Measurements from ENCODE around the gene CALM3. TPM values are rescaled to one million over a fixed set of nuclear protein-coding genes. Genes with fewer than 3 reads are reported as not detected.

CALM3 gene
- total RNA-seq, 1 donor from 2014 or later = 373 TPM

GRCh38 chr19:46633130-46633529 is 32.0 kb downstream of the CALM3 start:
- Mint-ChIP-seq H3K4me1 (peaks cover 37% of the 10 kb centered on the region), H3K27me3 (ENCODE audit: insufficient read depth, low read depth) (peaks cover 20% of the 10 kb centered on the region), H3K36me3 (no peaks in the 10 kb centered on the region), H3K9me3 (no peaks in the 10 kb centered on the region), H3K4me3 (peak overlapping the region; percentile 76), H3K27ac (peak overlapping the region; percentile 29)
- no peak overlapping the region for H3K9ac ChIP-seq
- H3F3A ChIP-seq (ENCODE audit: low read depth) = peaks cover 13% of the 10 kb centered on the region
- H3K4me2 ChIP-seq = no peak overlapping the region
- H3K79me2 ChIP-seq (ENCODE audit: low read depth) = no peaks in the 10 kb centered on the region
- H3K4me3 ChIP-seq = no peak overlapping the region
- peaks cover 3% of the 10 kb centered on the region for H4K20me1 ChIP-seq (ENCODE audit: low read depth)
- H3K27ac ChIP-seq = no peak overlapping the region
- H2AFZ ChIP-seq (replicated peaks) = no peak overlapping the region
- H3K9me3 ChIP-seq (ENCODE audit: low read depth) = no peaks in the 10 kb centered on the region
- no peak for DNase-seq (ENCODE audit: low spot score)
- peaks cover 64% of the 10 kb centered on the region for H3K27me3 ChIP-seq
- H3K36me3 ChIP-seq = no peaks in the 10 kb centered on the region
- TF ChIP-seq, protein P1, sequence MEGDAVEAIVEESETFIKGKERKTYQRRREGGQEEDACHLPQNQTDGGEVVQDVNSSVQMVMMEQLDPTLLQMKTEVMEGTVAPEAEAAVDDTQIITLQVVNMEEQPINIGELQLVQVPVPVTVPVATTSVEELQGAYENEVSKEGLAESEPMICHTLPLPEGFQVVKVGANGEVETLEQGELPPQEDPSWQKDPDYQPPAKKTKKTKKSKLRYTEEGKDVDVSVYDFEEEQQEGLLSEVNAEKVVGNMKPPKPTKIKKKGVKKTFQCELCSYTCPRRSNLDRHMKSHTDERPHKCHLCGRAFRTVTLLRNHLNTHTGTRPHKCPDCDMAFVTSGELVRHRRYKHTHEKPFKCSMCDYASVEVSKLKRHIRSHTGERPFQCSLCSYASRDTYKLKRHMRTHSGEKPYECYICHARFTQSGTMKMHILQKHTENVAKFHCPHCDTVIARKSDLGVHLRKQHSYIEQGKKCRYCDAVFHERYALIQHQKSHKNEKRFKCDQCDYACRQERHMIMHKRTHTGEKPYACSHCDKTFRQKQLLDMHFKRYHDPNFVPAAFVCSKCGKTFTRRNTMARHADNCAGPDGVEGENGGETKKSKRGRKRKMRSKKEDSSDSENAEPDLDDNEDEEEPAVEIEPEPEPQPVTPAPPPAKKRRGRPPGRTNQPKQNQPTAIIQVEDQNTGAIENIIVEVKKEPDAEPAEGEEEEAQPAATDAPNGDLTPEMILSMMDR (IDR thresholded peaks at IDR 0.05) = no peak
- no peak for TF ChIP-seq EZH2phosphoT487 (IDR thresholded peaks at IDR 0.05)
- no peak for TF ChIP-seq EZH2 (IDR thresholded peaks at IDR 0.05)
- peaks cover 21% of the 10 kb centered on the region for H3K4me1 ChIP-seq

GRCh38 chr19:46634045-46634655 is 33.0 kb downstream of the CALM3 start:
- Mint-ChIP-seq H3K9me3 (no peaks in the 10 kb centered on the region), H3K4me1 (peaks cover 37% of the 10 kb centered on the region), H3K4me3 (peak overlapping the region; percentile 81), H3K27me3 (ENCODE audit: insufficient read depth, low read depth) (peaks cover 16% of the 10 kb centered on the region), H3K27ac (no peak overlapping the region), H3K36me3 (no peaks in the 10 kb centered on the region)
- H3K9me3 ChIP-seq (ENCODE audit: low read depth) = no peaks in the 10 kb centered on the region
- TF ChIP-seq EZH2phosphoT487 (IDR thresholded peaks at IDR 0.05) (no peak), EZH2 (IDR thresholded peaks at IDR 0.05) (peak; percentile 32)
- TF ChIP-seq, protein P1 (IDR thresholded peaks at IDR 0.05) = no peak
- no peaks in the 10 kb centered on the region for H3K79me2 ChIP-seq (ENCODE audit: low read depth)
- peak overlapping the region; percentile 88 for H3K4me2 ChIP-seq
- H3K9ac ChIP-seq = no peak overlapping the region
- peaks cover 3% of the 10 kb centered on the region for H4K20me1 ChIP-seq (ENCODE audit: low read depth)
- no peak overlapping the region for H3K27ac ChIP-seq
- peak; percentile 95 for DNase-seq (ENCODE audit: low spot score)
- peaks cover 68% of the 10 kb centered on the region for H3K27me3 ChIP-seq
- peaks cover 21% of the 10 kb centered on the region for H3K4me1 ChIP-seq
- no peak overlapping the region for H2AFZ ChIP-seq (replicated peaks)
- H3F3A ChIP-seq (ENCODE audit: low read depth) = peaks cover 13% of the 10 kb centered on the region
- peak overlapping the region; percentile 68 for H3K4me3 ChIP-seq
- no peaks in the 10 kb centered on the region for H3K36me3 ChIP-seq

DNA sequence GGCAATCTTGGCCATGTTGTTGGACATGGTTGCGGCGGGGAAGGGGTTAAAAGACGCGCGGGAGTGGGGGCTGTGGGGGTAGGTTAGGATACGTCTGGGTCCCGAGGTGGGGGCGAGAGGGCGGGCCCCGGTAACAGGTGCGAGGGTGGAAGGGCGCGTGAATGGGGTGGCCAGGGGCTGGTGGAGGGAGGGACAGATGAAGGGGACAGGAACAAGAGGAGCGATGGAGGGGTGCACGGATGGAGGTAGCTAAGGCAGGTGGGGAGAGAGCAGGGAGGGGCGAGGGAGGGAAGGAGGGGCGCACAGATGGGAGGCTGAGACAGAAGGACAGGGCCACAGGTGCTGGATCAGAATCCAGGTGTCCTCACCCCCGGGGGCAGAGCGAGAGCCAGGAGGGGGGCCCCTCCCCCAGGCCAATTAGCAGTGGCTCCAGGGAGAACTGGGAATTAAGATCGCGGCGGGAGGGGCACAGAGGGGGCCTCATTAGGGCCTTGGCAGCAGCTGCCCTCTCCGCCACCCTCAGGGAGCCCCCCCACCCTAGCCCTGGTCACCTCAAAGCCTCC is 33.6 kb downstream of the CALM3 start:
- no peak overlapping the region for H3K9ac ChIP-seq
- Mint-ChIP-seq H3K4me3 (peak overlapping the region; percentile 81), H3K9me3 (no peaks in the 10 kb centered on the region), H3K27ac (no peak overlapping the region), H3K4me1 (peaks cover 36% of the 10 kb centered on the region), H3K27me3 (ENCODE audit: insufficient read depth, low read depth) (peaks cover 15% of the 10 kb centered on the region), H3K36me3 (no peaks in the 10 kb centered on the region)
- H4K20me1 ChIP-seq (ENCODE audit: low read depth) = peaks cover 3% of the 10 kb centered on the region
- H3K9me3 ChIP-seq (ENCODE audit: low read depth) = no peaks in the 10 kb centered on the region
- H3F3A ChIP-seq (ENCODE audit: low read depth) = peaks cover 18% of the 10 kb centered on the region
- no peaks in the 10 kb centered on the region for H3K36me3 ChIP-seq
- H3K4me1 ChIP-seq = peaks cover 21% of the 10 kb centered on the region
- peaks cover 73% of the 10 kb centered on the region for H3K27me3 ChIP-seq
- no peak overlapping the region for H3K27ac ChIP-seq
- no peaks in the 10 kb centered on the region for H3K79me2 ChIP-seq (ENCODE audit: low read depth)
- H2AFZ ChIP-seq (replicated peaks) = no peak overlapping the region
- H3K4me3 ChIP-seq = peak overlapping the region; percentile 68
- TF ChIP-seq EZH2phosphoT487 (IDR thresholded peaks at IDR 0.05) = no peak
- no peak for TF ChIP-seq EZH2 (IDR thresholded peaks at IDR 0.05)
- peak overlapping the region; percentile 88 for H3K4me2 ChIP-seq
- DNase-seq (ENCODE audit: low spot score) = peak; percentile 55
